ENCODE results near the gene SLC44A5. TPM values are rescaled to one million over a fixed set of nuclear protein-coding genes. Genes with fewer than 3 reads are reported as not detected.
"Not testable (repeated sequence)": the region's sequence is repeated elsewhere in the genome, so short reads cannot be mapped to it uniquely, and the experiment has no call there.

Gene SLC44A5
- total RNA-seq, 2 experiments from 2014 or later, result 0.34 to 0.40 TPM

GRCh38 chr1:75616436-75617433 lies 5.8 kb upstream of the SLC44A5 start:
- Mint-ChIP-seq H3K9me3 (no peaks in the 10 kb centered on the region), H3K4me3 (no peak overlapping the region), H3K4me1 (ENCODE audit: low read depth) (peaks cover 14% of the 10 kb centered on the region), H3K27ac (no peak overlapping the region), H3K27me3 (peaks cover 62% of the 10 kb centered on the region), H3K36me3 (no peaks in the 10 kb centered on the region)
- intact Hi-C loops (cut with micrococcal nuclease), result no loop called here
- POLR2A ChIA-PET, result no interaction called here
- CTCF ChIA-PET, result interaction anchor here (0.9 kb wide), 1 partner anchor 351 kb away, joined by 3 read pairs; no protein-coding TSS in a partner anchor
- no peak for DNase-seq

GRCh38 chr1:75615613-75616435 lies 4.9 kb upstream of the SLC44A5 start:
- CTCF ChIA-PET, result interaction anchor here (1.0 to 1.1 kb wide), 2 partner anchors 8 to 11 kb away, joined by 3 to 5 read pairs; no protein-coding TSS in a partner anchor
- H3K4me1 Mint-ChIP-seq (ENCODE audit: low read depth), result peaks cover 14% of the 10 kb centered on the region
- H3K36me3 Mint-ChIP-seq, result no peaks in the 10 kb centered on the region
- H3K9me3 Mint-ChIP-seq, result no peaks in the 10 kb centered on the region
- no peak overlapping the region for H3K27ac Mint-ChIP-seq
- POLR2A ChIA-PET, result no interaction called here
- H3K27me3 Mint-ChIP-seq, result peaks cover 60% of the 10 kb centered on the region
- intact Hi-C loops (cut with micrococcal nuclease), result no loop called here
- peak overlapping the region; percentile 36 for H3K4me3 Mint-ChIP-seq
- peak; percentile 22 for DNase-seq

- Mint-ChIP-seq H3K9me3 (no peaks in the 10 kb centered on the region), H3K36me3 (no peaks in the 10 kb centered on the region), H3K4me1 (ENCODE audit: low read depth) (peaks cover 14% of the 10 kb centered on the region), H3K27ac (no peak overlapping the region), H3K27me3 (peaks cover 53% of the 10 kb centered on the region), H3K4me3 (no peak overlapping the region)
- intact Hi-C loops (cut with micrococcal nuclease), result no loop called here
- CTCF ChIA-PET, result interaction anchor here (0.8 to 1.2 kb wide), 5 partner anchors 10 to 164 kb away, joined by 3 to 5 read pairs (median 3); no protein-coding TSS in a partner anchor
- POLR2A ChIA-PET, result no interaction called here
- DNase-seq, result no peak
Measured at GRCh38 chr1:75614399-75614756, 3.5 kb upstream of the SLC44A5 start.

- ChIA-PET CTCF (interaction anchor here (0.8 kb wide), 1 partner anchor 19 kb away, joined by 3 read pairs; no protein-coding TSS in a partner anchor), POLR2A (no interaction called here)
- H3K9me3 Mint-ChIP-seq, result no peaks in the 10 kb centered on the region
- H3K36me3 Mint-ChIP-seq, result no peaks in the 10 kb centered on the region
- no peak overlapping the region for H3K27ac Mint-ChIP-seq
- H3K27me3 Mint-ChIP-seq, result peaks cover 54% of the 10 kb centered on the region
- intact Hi-C loops (cut with micrococcal nuclease), result no loop called here
- H3K4me1 Mint-ChIP-seq (ENCODE audit: low read depth), result peaks cover 14% of the 10 kb centered on the region
- H3K4me3 Mint-ChIP-seq, result no peak overlapping the region
- no peak for DNase-seq
Measured at GRCh38 chr1:75613916-75614315, 3.0 kb upstream of the SLC44A5 start.

GRCh38 chr1:75612976-75613375 lies 2.1 kb upstream of the SLC44A5 start:
- Mint-ChIP-seq H3K27me3 (peaks cover 54% of the 10 kb centered on the region), H3K27ac (no peak overlapping the region), H3K4me1 (ENCODE audit: low read depth) (peaks cover 14% of the 10 kb centered on the region), H3K4me3 (no peak overlapping the region), H3K36me3 (no peaks in the 10 kb centered on the region), H3K9me3 (no peaks in the 10 kb centered on the region)
- POLR2A ChIA-PET, result no interaction called here
- intact Hi-C loops (cut with micrococcal nuclease), result no loop called here
- CTCF ChIA-PET, result interaction anchor here (0.8 kb wide), 1 partner anchor 20 kb away, joined by 3 read pairs; no protein-coding TSS in a partner anchor
- no peak for DNase-seq

GRCh38 chr1:75602486-75602885 lies 8.4 kb downstream of the SLC44A5 start:
- CTCF ChIA-PET, result no interaction called here
- POLR2A ChIA-PET, result no interaction called here
- no peaks in the 10 kb centered on the region for H3K36me3 Mint-ChIP-seq
- no peaks in the 10 kb centered on the region for H3K4me1 Mint-ChIP-seq (ENCODE audit: low read depth)
- H3K27me3 Mint-ChIP-seq, result peaks cover 2% of the 10 kb centered on the region
- DNase-seq, result no peak
- no peaks in the 10 kb centered on the region for H3K9me3 Mint-ChIP-seq
- intact Hi-C loops (cut with micrococcal nuclease), result no loop called here
- H3K4me3 Mint-ChIP-seq, result no peak overlapping the region
- no peak overlapping the region for H3K27ac Mint-ChIP-seq

GRCh38 chr1:75600781-75601180 lies 10.1 kb downstream of the SLC44A5 start:
- POLR2A ChIA-PET, result no interaction called here
- Mint-ChIP-seq H3K9me3 (no peaks in the 10 kb centered on the region), H3K36me3 (no peaks in the 10 kb centered on the region), H3K4me1 (ENCODE audit: low read depth) (no peaks in the 10 kb centered on the region), H3K27ac (no peak overlapping the region), H3K4me3 (no peak overlapping the region), H3K27me3 (no peaks in the 10 kb centered on the region)
- CTCF ChIA-PET, result no interaction called here
- no peak for DNase-seq
- intact Hi-C loops (cut with micrococcal nuclease), result no loop called here

- intact Hi-C loops (cut with micrococcal nuclease), result no loop called here
- no peak for DNase-seq
- CTCF ChIA-PET, result no interaction called here
- Mint-ChIP-seq H3K27ac (no peak overlapping the region), H3K4me3 (no peak overlapping the region), H3K36me3 (no peaks in the 10 kb centered on the region), H3K4me1 (ENCODE audit: low read depth) (no peaks in the 10 kb centered on the region), H3K9me3 (no peaks in the 10 kb centered on the region), H3K27me3 (peaks cover 9% of the 10 kb centered on the region)
- POLR2A ChIA-PET, result no interaction called here
Measured at GRCh38 chr1:75594327-75594726, 16.6 kb downstream of the SLC44A5 start.

- H3K4me1 Mint-ChIP-seq (ENCODE audit: low read depth); H3K9me3 Mint-ChIP-seq; intact Hi-C loops (cut with micrococcal nuclease); DNase-seq; H3K27ac Mint-ChIP-seq; H3K36me3 Mint-ChIP-seq; POLR2A ChIA-PET; H3K4me3 Mint-ChIP-seq; CTCF ChIA-PET; H3K27me3 Mint-ChIP-seq: not testable (repeated sequence)
Measured at GRCh38 chr1:75593457-75593856, 17.5 kb downstream of the SLC44A5 start.

- no peak overlapping the region for H3K27ac Mint-ChIP-seq
- POLR2A ChIA-PET, result no interaction called here
- H3K27me3 Mint-ChIP-seq, result peaks cover 9% of the 10 kb centered on the region
- CTCF ChIA-PET, result no interaction called here
- H3K36me3 Mint-ChIP-seq, result no peaks in the 10 kb centered on the region
- no peak overlapping the region for H3K4me3 Mint-ChIP-seq
- no peaks in the 10 kb centered on the region for H3K4me1 Mint-ChIP-seq (ENCODE audit: low read depth)
- intact Hi-C loops (cut with micrococcal nuclease), result no loop called here
- no peak for DNase-seq
- H3K9me3 Mint-ChIP-seq, result no peaks in the 10 kb centered on the region
Measured at GRCh38 chr1:75589637-75590036, 21.3 kb downstream of the SLC44A5 start.

GRCh38 chr1:75588779-75589475 lies 22.0 kb downstream of the SLC44A5 start:
- ChIA-PET POLR2A (no interaction called here), CTCF (no interaction called here)
- Mint-ChIP-seq H3K36me3 (no peaks in the 10 kb centered on the region), H3K9me3 (no peaks in the 10 kb centered on the region), H3K27me3 (peaks cover 7% of the 10 kb centered on the region), H3K4me1 (ENCODE audit: low read depth) (no peaks in the 10 kb centered on the region), H3K4me3 (no peak overlapping the region), H3K27ac (no peak overlapping the region)
- DNase-seq, result no peak
- intact Hi-C loops (cut with micrococcal nuclease), result no loop called here

GRCh38 chr1:75587692-75588091 lies 23.2 kb downstream of the SLC44A5 start:
- Mint-ChIP-seq H3K4me1 (ENCODE audit: low read depth) (no peaks in the 10 kb centered on the region), H3K36me3 (no peaks in the 10 kb centered on the region), H3K27me3 (peaks cover 3% of the 10 kb centered on the region), H3K9me3 (no peaks in the 10 kb centered on the region), H3K4me3 (no peak overlapping the region), H3K27ac (no peak overlapping the region)
- POLR2A ChIA-PET, result no interaction called here
- intact Hi-C loops (cut with micrococcal nuclease), result no loop called here
- no peak for DNase-seq
- CTCF ChIA-PET, result no interaction called here
